ENCODE data around the gene QSOX2. TPM values are rescaled to one million over a fixed set of nuclear protein-coding genes. Genes with fewer than 3 reads are reported as not detected.

The QSOX2 gene
- total RNA-seq, 1 experiment from 2014 or later: 9.9 TPM

GRCh38 chr9:136204838-136205706, 40.5 kb downstream of the QSOX2 start, which contains the start of gene LHX3:
TSS of gene LHX3 (minus strand) at chr9:136205128. CDS start at chr9:136205012, 116 bp downstream.
- no peaks in the 10 kb centered on the region for H3K4me1 ChIP-seq (ENCODE audit: insufficient read depth, low read length)
- no peaks in the 10 kb centered on the region for H4K20me1 ChIP-seq (ENCODE audit: low read length)
- H3K4me2 ChIP-seq (ENCODE audit: low read length): no peak within 1 kb of the TSS
- H3K9me2 ChIP-seq (replicated peaks; ENCODE audit: low read length): no peaks in the 10 kb centered on the region
- no peak for TF ChIP-seq EZH2phosphoT487 (IDR thresholded peaks at IDR 0.05; ENCODE audit: borderline replicate concordance, low read length)
- no peak for TF ChIP-seq CTCF (conservative IDR thresholded peaks at IDR 0.05; ENCODE audit: low read depth, low read length)
- TF ChIP-seq EZH2 (IDR thresholded peaks at IDR 0.05; ENCODE audit: low read length, unreplicated experiment): no peak
- no peaks in the 10 kb centered on the region for H3K9me3 ChIP-seq (ENCODE audit: low read length)
- no peaks in the 10 kb centered on the region for H3K79me2 ChIP-seq (ENCODE audit: low read length)
- no peak within 1 kb of the TSS for H3K4me3 ChIP-seq (ENCODE audit: low read length)
- no peaks in the 10 kb centered on the region for H3K36me3 ChIP-seq (ENCODE audit: low read depth, low read length)
- ChIA-PET CTCF (no interaction called here), POLR2A (ENCODE audit: unreplicated experiment) (no interaction called here)
- H3K9ac ChIP-seq (ENCODE audit: low read length): no peak within 1 kb of the TSS
- ATAC-seq (no peak), DNase-seq (no peak)
- intact Hi-C loops (cut with micrococcal nuclease): no loop called here
- H3K27ac ChIP-seq (ENCODE audit: low read length): no peak within 1 kb of the TSS
- no TSS peak for BruUV-seq (replicated peaks)
- H3F3A ChIP-seq (ENCODE audit: low read length, unreplicated experiment): no peaks in the 10 kb centered on the region
- H2AFZ ChIP-seq (ENCODE audit: low read length): no peak within 1 kb of the TSS
- H3K27me3 ChIP-seq (ENCODE audit: low read length): peaks cover 14% of the 10 kb centered on the region

- Histone ChIP-seq H4K20me1 (ENCODE audit: low read length) (no peaks in the 10 kb centered on the region), H2AFZ (ENCODE audit: low read length) (no peak overlapping the region), H3K79me2 (ENCODE audit: low read length) (no peaks in the 10 kb centered on the region), H3K9ac (ENCODE audit: low read length) (no peak overlapping the region), H3K36me3 (ENCODE audit: low read depth, low read length) (no peaks in the 10 kb centered on the region), H3K27me3 (ENCODE audit: low read length) (peaks cover 14% of the 10 kb centered on the region), H3F3A (ENCODE audit: low read length, unreplicated experiment) (no peaks in the 10 kb centered on the region), H3K9me3 (ENCODE audit: low read length) (no peaks in the 10 kb centered on the region), H3K4me1 (ENCODE audit: insufficient read depth, low read length) (no peaks in the 10 kb centered on the region), H3K27ac (ENCODE audit: low read length) (no peak overlapping the region), H3K9me2 (replicated peaks; ENCODE audit: low read length) (no peaks in the 10 kb centered on the region), H3K4me3 (ENCODE audit: low read length) (no peak overlapping the region), H3K4me2 (ENCODE audit: low read length) (no peak overlapping the region)
- DNase-seq: no peak
- intact Hi-C loops (cut with micrococcal nuclease): no loop called here
- TF ChIP-seq EZH2phosphoT487 (IDR thresholded peaks at IDR 0.05; ENCODE audit: borderline replicate concordance, low read length) (no peak), CTCF (conservative IDR thresholded peaks at IDR 0.05; ENCODE audit: low read depth, low read length) (no peak), EZH2 (IDR thresholded peaks at IDR 0.05; ENCODE audit: low read length, unreplicated experiment) (no peak)
- BruUV-seq (replicated peaks): no TSS peak
- ChIA-PET CTCF (no interaction called here), POLR2A (ENCODE audit: unreplicated experiment) (no interaction called here)
- ATAC-seq: 0 out of 2 replicates have a peak, but pooled peaks have one; percentile 18
Measured at GRCh38 chr9:136204145-136204805, 41.3 kb downstream of the QSOX2 start.

All from PC-3 (cell line).